Activated naive CD4-positive, alpha-beta T cell treated with anti-CD3 and anti-CD28 coated beads, Interleukin-2, amount 10 ng/mL, durations not matched to agents 7 days and 5 days (primary cell): Measurements from ENCODE around the gene KIF2A.

Source experiments
- CTCF ChIA-PET: fragments of 350-600 bp; sonication (Branson Sonifier 250); formaldehyde crosslinking; loops from one replicate; lab custom pipeline; 2021; ENCODE audit warnings: antibody characterized with exemption; lab: Charles Lee
- DNase-seq: peaks from one replicate; pipeline ENCODE4 v3.0.0-alpha.2; 2020
- H3K27ac Mint-ChIP-seq: one replicate; pipeline ENCODE4 v1.8.0; 2021; ENCODE audit warnings: mild to moderate bottlenecking, moderate library complexity, mixed read lengths
- H3K27me3 Mint-ChIP-seq: one replicate; pipeline ENCODE4 v1.8.0; 2021; ENCODE audit warnings: mild to moderate bottlenecking, mixed read lengths
- H3K36me3 Mint-ChIP-seq: one replicate; pipeline ENCODE4 v1.8.0; 2021; ENCODE audit warnings: mixed read lengths
- H3K4me1 Mint-ChIP-seq: one replicate; pipeline ENCODE4 v1.8.0; 2021; ENCODE audit warnings: mixed read lengths
- H3K4me3 Mint-ChIP-seq: one replicate; pipeline ENCODE4 v1.8.0; 2021; ENCODE audit warnings: mild to moderate bottlenecking, moderate library complexity, mixed read lengths
- H3K9me3 Mint-ChIP-seq: one replicate; pipeline ENCODE4 v1.8.0; 2021; ENCODE audit warnings: mixed read lengths

KIF2A gene

DNA sequence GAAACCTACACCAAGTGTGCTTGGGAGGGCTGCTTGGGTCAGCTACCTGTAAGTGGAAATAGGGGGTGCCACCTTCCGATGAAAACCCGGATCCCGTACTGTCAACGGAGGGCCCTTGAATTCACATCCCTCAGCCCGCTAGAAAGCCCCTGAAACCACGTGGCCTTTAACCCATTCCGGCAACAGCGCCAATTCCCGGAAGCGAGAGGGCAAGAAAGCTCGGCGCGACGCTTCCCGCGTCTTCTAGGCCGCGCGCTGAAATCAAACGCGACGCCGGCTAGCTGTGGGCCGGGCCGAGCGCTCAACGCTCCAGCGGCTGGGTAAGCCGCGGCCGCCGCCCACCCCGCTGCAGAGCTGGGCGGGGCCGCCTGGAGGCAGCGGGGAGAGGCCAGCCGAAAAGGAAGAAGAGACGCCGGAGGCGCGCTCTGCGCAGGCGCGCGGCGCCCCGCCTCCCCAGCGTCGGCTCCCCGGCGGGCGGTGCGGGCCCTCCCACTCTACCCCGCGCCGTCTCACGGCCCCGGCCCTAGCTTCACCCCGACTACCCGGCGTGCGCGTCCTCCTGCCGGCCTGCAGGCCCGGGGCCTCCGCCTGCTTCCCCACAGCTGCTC lies at the start of gene KIF2A:
Gene KIF2A (plus strand): TSS at position 492 of the 608 bp plus-strand sequence. CDS start 267 bp downstream, outside the sequence.
- Mint-ChIP-seq H3K27me3 (no peaks in the 10 kb centered on the region), H3K36me3 (peaks cover 36% of the 10 kb centered on the region), H3K4me1 (peaks cover 54% of the 10 kb centered on the region), H3K9me3 (no peaks in the 10 kb centered on the region), H3K4me3 (peak within 1 kb of the TSS; percentile 95), H3K27ac (peak within 1 kb of the TSS; percentile 99)
- CTCF ChIA-PET, result interaction anchor here (0.7 to 2.2 kb wide), 5 partner anchors 9 to 82 kb away, joined by 3 to 10 read pairs (median 3); no protein-coding TSS in a partner anchor
- peak; percentile 94 for DNase-seq

DNA sequence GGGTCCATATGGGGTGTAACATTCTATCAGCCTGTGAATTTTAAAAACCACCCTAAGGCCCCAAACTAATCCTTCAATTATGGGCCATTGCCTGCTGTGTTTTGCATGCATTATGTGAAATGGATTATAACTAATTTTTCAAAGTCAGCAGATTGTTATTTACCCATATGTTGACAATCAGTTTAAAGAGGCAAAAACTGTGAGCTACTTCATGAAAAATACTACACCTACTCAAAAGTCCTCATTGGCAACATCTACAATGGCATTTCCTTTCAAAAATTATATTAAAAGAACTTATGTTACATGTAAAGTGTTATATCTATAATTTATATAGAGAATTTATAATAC lies 49.0 kb upstream of the KIF2A start:
- Mint-ChIP-seq H3K9me3 (peaks cover 7% of the 10 kb centered on the region), H3K36me3 (peaks cover 19% of the 10 kb centered on the region), H3K4me1 (peaks cover 61% of the 10 kb centered on the region), H3K27ac (peak overlapping the region; percentile 98), H3K4me3 (peak overlapping the region; percentile 5), H3K27me3 (no peaks in the 10 kb centered on the region)
- CTCF ChIA-PET, result no interaction called here
- no peak for DNase-seq

DNA sequence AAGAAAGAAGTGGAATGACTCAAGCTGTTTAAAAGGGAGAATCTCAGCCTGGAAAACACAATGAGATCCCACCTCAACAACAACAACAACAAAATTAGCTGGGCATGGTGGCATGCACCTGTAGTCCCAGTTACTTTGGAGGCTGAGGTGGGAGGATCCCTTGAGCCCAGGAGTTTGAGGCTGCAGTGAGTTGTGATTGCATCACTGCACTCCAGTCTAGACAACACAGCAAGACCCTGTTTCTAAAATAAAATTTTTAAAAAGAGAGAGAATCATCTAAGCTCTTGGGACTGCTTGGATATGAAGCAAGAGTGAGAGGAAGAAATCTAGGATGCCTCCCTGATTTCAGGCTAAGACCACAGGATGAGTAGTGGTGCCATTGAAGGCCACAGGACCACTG lies 47.4 kb upstream of the KIF2A start:
- H3K27ac Mint-ChIP-seq, result no peak overlapping the region
- H3K4me3 Mint-ChIP-seq, result no peak overlapping the region
- H3K27me3 Mint-ChIP-seq, result no peaks in the 10 kb centered on the region
- no peaks in the 10 kb centered on the region for H3K9me3 Mint-ChIP-seq
- peaks cover 65% of the 10 kb centered on the region for H3K4me1 Mint-ChIP-seq
- H3K36me3 Mint-ChIP-seq, result peaks cover 10% of the 10 kb centered on the region
- CTCF ChIA-PET, result interaction anchor here (0.6 to 1.5 kb wide), 3 partner anchors 20 to 96 kb away, joined by 3 read pairs; no protein-coding TSS in a partner anchor
- no peak for DNase-seq

DNA sequence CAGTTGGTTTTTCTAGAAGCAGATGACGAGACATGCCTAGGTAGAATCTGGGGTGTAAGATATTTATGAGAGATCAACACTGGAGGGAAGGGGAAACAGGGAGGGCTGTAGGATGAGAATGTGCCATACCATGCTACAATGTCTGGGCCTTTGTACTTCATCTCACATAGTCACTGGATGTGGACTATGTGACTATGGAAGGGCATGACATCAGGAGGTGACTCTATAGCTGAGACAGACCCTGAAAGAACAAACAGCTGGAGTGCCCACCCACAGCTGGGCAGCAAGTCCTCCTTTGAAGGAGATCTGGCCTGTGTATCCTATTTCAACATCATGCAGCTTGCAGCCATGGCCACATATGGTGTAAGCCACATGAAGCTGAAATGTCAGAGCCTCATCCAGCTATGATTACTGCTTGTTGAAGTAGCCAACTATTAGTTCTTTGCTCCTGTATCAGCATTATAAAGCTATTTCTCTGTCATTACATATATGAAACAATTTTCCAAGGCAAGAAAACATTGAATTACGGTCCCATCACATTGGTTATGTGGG lies 46.2 kb upstream of the KIF2A start:
- DNase-seq, result no peak
- CTCF ChIA-PET, result interaction anchor here (1.5 kb wide), 1 partner anchor 26 kb away, joined by 3 read pairs; no protein-coding TSS in a partner anchor

DNA sequence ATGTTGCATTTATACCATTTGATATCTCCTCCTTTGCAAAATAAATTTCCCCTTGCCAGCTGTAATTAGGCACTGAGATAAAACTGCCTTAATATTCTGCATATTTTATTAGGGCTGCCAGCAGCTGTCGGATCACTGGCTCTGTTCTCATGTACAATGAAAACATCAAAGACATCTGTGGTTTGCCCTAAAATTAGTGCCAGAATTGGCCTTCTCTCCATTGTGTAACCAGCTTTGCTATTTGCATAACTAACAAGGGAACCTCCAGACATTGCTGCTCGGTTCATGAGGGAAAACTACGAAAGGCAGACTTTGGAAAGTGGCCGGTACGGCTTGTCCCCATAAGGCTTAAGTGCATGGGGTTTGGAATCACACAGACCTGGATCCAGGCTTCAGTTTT lies 45.5 kb upstream of the KIF2A start:
- H3K27me3 Mint-ChIP-seq, result no peaks in the 10 kb centered on the region
- H3K9me3 Mint-ChIP-seq, result no peaks in the 10 kb centered on the region
- H3K36me3 Mint-ChIP-seq, result peaks cover 5% of the 10 kb centered on the region
- no peak overlapping the region for H3K27ac Mint-ChIP-seq
- H3K4me3 Mint-ChIP-seq, result no peak overlapping the region
- peaks cover 57% of the 10 kb centered on the region for H3K4me1 Mint-ChIP-seq
- CTCF ChIA-PET, result interaction anchor here (1.5 kb wide), 1 partner anchor 25 kb away, joined by 3 read pairs; no protein-coding TSS in a partner anchor
- no peak for DNase-seq

More for the DNA sequence above, 46.2 kb upstream of the KIF2A start:
- Mint-ChIP-seq H3K27me3 (no peaks in the 10 kb centered on the region), H3K36me3 (peaks cover 5% of the 10 kb centered on the region), H3K9me3 (no peaks in the 10 kb centered on the region), H3K4me3 (no peak overlapping the region), H3K27ac (no peak overlapping the region), H3K4me1 (peaks cover 61% of the 10 kb centered on the region)

DNA sequence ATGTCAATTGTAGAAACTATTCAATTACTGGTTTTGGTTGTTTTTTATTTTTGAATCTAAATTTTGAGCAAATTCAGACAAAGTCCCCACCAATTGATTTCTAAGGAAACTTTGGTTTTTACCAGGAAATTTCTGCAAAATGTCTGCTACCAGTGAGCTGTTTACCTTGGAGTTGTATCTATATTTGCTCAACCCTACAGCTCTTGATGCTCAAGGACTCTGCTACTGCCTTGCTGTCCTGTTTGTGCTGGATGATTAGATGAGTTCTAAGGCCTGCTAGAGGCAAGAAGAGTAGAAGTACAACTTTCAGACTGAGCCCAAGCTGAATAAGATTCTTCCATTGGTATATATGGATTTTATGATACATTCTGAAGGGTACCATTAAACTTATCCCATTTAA lies 42.6 kb upstream of the KIF2A start:
- Mint-ChIP-seq H3K27ac (no peak overlapping the region), H3K36me3 (peaks cover 5% of the 10 kb centered on the region), H3K27me3 (no peaks in the 10 kb centered on the region), H3K4me1 (peaks cover 40% of the 10 kb centered on the region), H3K9me3 (no peaks in the 10 kb centered on the region), H3K4me3 (no peak overlapping the region)
- no peak for DNase-seq
- CTCF ChIA-PET, result no interaction called here

DNA sequence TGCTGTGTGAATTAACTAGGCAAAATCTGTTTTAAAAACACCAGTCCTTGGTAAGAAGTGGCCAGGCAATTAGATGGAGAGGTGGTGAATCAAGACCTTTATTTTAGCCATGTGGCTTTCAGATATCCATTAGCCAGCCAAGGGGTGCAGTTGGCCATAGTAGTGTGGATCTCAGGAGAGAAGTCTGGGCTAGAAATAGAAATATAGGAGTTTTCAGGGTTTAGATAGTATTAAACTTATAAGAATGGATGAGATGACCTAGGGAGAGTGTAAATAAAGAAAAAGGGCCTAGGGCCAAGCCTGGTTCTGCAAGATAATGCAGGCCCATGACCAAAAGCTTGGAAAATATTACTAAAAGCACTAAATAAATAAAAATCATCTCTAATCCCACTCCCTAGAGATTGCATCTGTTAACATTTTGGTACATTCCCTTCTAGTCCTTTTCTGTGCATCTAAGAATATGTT lies 40.3 kb upstream of the KIF2A start:
- H3K4me3 Mint-ChIP-seq, result no peak overlapping the region
- peaks cover 31% of the 10 kb centered on the region for H3K4me1 Mint-ChIP-seq
- CTCF ChIA-PET, result no interaction called here
- no peaks in the 10 kb centered on the region for H3K9me3 Mint-ChIP-seq
- H3K36me3 Mint-ChIP-seq, result no peaks in the 10 kb centered on the region
- no peaks in the 10 kb centered on the region for H3K27me3 Mint-ChIP-seq
- no peak for DNase-seq
- no peak overlapping the region for H3K27ac Mint-ChIP-seq

DNA sequence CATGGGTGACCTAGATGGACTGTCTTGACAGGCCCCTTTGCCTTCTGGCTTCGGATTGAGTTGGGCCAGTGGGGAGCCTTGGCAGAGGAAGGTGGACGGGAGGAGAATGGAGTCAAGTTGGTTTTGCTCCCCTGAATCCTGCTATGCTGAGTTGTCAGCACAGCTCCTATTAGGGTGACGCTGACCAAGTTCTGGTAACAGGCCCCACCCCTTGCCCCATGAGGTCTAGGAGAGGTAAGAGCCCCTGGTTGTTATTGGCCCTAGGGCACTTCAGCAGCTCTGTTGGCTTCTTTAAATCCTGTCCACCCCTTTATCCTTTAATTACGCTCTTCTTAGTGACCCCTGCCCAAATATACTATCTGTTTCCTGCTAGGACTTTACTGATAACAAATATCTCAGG lies 39.4 kb upstream of the KIF2A start:
- no peak overlapping the region for H3K27ac Mint-ChIP-seq
- no peaks in the 10 kb centered on the region for H3K27me3 Mint-ChIP-seq
- H3K9me3 Mint-ChIP-seq, result no peaks in the 10 kb centered on the region

DNA sequence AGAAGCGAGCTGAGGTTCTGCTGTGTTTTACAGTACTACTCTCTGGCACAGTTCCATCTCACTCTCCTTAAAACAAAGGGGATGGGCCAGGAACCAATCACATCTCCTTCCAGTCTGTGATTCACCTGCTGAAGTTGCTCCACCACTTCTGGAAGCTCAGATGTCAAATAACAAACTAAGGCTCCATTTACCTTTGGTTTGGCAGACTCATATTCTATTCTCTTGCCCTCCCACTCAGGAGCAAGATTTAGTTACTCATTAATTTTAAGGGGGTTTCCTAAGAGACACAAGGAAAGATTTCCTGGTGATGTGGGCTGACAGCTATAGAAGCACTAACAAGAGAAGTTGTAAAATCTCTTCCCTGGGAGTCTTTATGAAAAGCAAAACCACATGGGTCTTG lies 37.8 kb upstream of the KIF2A start:
- no peaks in the 10 kb centered on the region for H3K9me3 Mint-ChIP-seq
- DNase-seq, result no peak
- no peak overlapping the region for H3K4me3 Mint-ChIP-seq
- H3K27ac Mint-ChIP-seq, result no peak overlapping the region
- H3K4me1 Mint-ChIP-seq, result peaks cover 17% of the 10 kb centered on the region
- H3K36me3 Mint-ChIP-seq, result no peaks in the 10 kb centered on the region
- CTCF ChIA-PET, result no interaction called here
- peaks cover 4% of the 10 kb centered on the region for H3K27me3 Mint-ChIP-seq

More for the DNA sequence above, 39.4 kb upstream of the KIF2A start:
- Mint-ChIP-seq H3K4me1 (peaks cover 22% of the 10 kb centered on the region), H3K4me3 (no peak overlapping the region), H3K36me3 (no peaks in the 10 kb centered on the region)
- CTCF ChIA-PET, result no interaction called here
- no peak for DNase-seq

DNA sequence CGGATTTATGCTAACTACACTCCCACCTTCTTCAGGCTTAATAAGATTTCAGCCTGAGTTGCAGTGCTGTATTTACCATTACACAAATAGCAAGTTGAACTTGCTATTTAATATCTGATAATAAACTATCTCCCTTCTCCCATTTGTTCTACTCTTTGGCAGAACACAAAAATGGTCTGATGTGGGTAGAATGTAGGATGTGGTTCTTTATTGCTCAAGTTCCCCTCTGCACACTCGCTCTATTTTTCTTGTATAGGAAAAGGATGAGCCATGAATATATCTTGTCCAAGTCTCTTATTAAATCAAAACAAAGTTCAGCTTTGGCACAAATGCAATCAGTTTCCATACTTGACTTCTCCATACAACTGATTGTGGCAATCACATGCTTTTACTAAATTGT lies 37.2 kb upstream of the KIF2A start:
- DNase-seq, result no peak
- Mint-ChIP-seq H3K4me1 (peaks cover 15% of the 10 kb centered on the region), H3K27ac (no peak overlapping the region), H3K36me3 (no peaks in the 10 kb centered on the region), H3K27me3 (peaks cover 4% of the 10 kb centered on the region), H3K9me3 (no peaks in the 10 kb centered on the region), H3K4me3 (no peak overlapping the region)
- CTCF ChIA-PET, result no interaction called here

DNA sequence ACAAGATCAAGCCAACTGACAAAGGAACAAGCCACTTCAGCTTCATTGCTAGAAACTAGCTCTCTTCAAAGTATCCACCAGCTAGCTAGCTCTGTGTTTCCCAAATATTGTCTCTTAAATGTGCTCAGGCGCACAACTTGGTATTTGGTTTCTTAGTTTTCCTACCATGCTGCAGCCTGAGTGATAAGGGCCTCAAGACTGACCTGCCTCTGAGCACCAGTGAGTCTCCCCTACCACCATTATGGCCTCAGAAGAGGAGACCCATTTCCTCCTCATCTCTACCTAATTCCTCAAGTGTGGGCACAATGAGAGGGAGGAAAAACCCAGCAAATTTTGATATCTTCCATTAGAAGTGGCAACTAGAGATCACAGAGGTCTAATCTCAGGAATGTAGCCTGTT lies 34.6 kb upstream of the KIF2A start:
- CTCF ChIA-PET, result interaction anchor here (1.5 kb wide), 1 partner anchor 18 kb away, joined by 3 read pairs; no protein-coding TSS in a partner anchor
- no peak overlapping the region for H3K27ac Mint-ChIP-seq
- no peaks in the 10 kb centered on the region for H3K9me3 Mint-ChIP-seq
- H3K4me3 Mint-ChIP-seq, result no peak overlapping the region
- peaks cover 4% of the 10 kb centered on the region for H3K27me3 Mint-ChIP-seq
- H3K36me3 Mint-ChIP-seq, result no peaks in the 10 kb centered on the region
- no peak for DNase-seq
- H3K4me1 Mint-ChIP-seq, result peaks cover 11% of the 10 kb centered on the region

DNA sequence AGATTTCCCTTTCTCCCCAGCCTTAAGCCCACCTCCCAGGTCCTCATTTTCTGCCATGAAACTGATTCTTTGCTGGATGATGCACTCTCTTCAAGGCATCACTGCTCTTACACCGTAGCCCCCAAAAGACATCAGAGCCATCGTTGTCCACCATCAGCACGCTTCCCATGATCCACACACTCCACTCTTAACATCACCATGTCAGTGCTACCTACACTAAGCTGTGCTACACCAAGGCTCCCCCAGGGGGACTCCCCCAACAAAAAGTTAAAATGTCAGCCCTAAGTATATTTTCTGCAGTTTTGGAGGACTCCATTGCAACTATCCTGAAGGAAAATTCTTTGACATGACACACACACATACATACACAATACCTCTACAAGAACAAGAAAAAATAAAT lies 34.1 kb upstream of the KIF2A start:
- peaks cover 4% of the 10 kb centered on the region for H3K27me3 Mint-ChIP-seq
- no peak overlapping the region for H3K4me3 Mint-ChIP-seq
- no peaks in the 10 kb centered on the region for H3K36me3 Mint-ChIP-seq
- CTCF ChIA-PET, result interaction anchor here (1.5 kb wide), 1 partner anchor 17 kb away, joined by 3 read pairs; no protein-coding TSS in a partner anchor
- peaks cover 15% of the 10 kb centered on the region for H3K4me1 Mint-ChIP-seq
- no peaks in the 10 kb centered on the region for H3K9me3 Mint-ChIP-seq
- H3K27ac Mint-ChIP-seq, result no peak overlapping the region
- DNase-seq, result no peak

DNA sequence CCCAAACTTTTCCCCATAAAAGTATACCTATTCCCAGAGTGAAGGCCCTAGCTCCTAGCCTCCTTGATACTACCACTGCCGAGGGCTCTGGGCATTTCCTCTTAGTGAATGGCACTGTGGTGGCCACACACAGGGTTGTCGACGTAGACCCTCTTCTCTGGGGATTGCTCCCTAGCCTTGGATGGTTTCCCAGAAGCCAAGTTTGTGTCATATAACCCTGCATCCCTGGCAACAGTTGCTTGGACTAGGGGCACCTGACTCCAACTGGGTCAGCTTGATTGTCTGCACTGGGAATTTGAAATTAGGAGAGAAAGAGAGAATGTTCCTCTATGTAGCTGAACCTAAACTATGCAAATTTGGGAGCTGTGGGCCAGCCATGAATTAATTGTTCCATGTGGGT lies 32.3 kb upstream of the KIF2A start:
- H3K4me3 Mint-ChIP-seq, result no peak overlapping the region
- no peaks in the 10 kb centered on the region for H3K9me3 Mint-ChIP-seq
- CTCF ChIA-PET, result no interaction called here
- H3K27ac Mint-ChIP-seq, result no peak overlapping the region
- H3K27me3 Mint-ChIP-seq, result peaks cover 4% of the 10 kb centered on the region
- no peak for DNase-seq
- H3K4me1 Mint-ChIP-seq, result peaks cover 20% of the 10 kb centered on the region
- H3K36me3 Mint-ChIP-seq, result no peaks in the 10 kb centered on the region

DNA sequence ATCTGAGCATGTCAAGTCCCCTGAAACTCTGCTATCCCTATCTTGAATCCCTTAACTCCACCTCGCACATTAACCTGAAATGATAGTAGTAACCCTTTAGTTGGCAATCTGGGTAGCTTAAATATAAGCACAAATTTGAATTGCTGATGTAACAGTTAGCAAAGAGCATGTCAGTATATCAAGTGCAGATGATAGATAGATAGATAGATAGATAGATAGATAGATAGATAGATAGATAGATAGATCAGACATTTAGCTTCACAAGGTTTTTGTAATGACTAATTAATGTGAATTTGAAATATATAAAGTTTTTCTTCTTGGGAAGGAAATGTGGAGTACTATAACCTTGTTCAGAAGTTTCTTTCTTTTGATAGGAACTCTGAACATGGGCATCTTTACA lies 30.4 kb upstream of the KIF2A start:
- Mint-ChIP-seq H3K27ac (no peak overlapping the region), H3K27me3 (peaks cover 4% of the 10 kb centered on the region), H3K4me1 (peaks cover 20% of the 10 kb centered on the region), H3K9me3 (no peaks in the 10 kb centered on the region), H3K36me3 (no peaks in the 10 kb centered on the region), H3K4me3 (no peak overlapping the region)
- CTCF ChIA-PET, result no interaction called here
- no peak for DNase-seq

DNA sequence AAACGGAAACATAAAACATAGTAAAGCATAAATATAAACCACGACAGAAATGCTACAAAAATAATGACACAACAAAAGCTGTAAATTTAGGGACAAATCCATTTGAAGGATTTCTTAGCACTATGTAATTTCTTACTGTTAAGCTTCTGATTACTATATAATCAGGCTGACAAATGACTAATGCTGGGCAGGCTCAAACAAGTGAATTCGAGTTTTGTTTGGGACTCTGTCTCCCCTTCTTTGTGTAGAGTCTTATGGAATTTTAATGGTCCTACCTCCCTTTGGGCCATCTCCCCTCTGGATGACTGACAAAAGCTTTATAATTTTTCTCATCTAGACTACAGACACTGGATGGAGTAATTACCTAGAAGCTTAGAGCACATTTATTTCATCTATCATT lies 24.6 kb upstream of the KIF2A start:
- peaks cover 50% of the 10 kb centered on the region for H3K4me1 Mint-ChIP-seq
- CTCF ChIA-PET, result no interaction called here
- peaks cover 12% of the 10 kb centered on the region for H3K9me3 Mint-ChIP-seq
- H3K27ac Mint-ChIP-seq, result no peak overlapping the region
- no peak overlapping the region for H3K4me3 Mint-ChIP-seq
- peaks cover 19% of the 10 kb centered on the region for H3K36me3 Mint-ChIP-seq
- DNase-seq, result no peak
- H3K27me3 Mint-ChIP-seq, result peaks cover 3% of the 10 kb centered on the region
